Pancreas (tissue), 10 donors: ENCODE data around the gene ATP5MC2. TPM values are rescaled to one million over a fixed set of nuclear protein-coding genes. Genes with fewer than 3 reads are reported as not detected.

Experiments used
- ATAC-seq, 4 donors: fragments of 200-7000 bp; cut with Tn5 transposase; one replicate each; pipeline versions ENCODE4 v1.8.0 to v1.9.1; 2020; ENCODE audit warnings: mild to moderate bottlenecking in 4 of 4, moderate library complexity in 4 of 4
- DNase-seq, 6 donors: peaks; one replicate each; pipeline ENCODE4 v3.0.0-alpha.2; 2020
- FAIRE-seq: peaks from 2 replicates; lab custom pipeline; 2012; peaks lifted over from hg19 to GRCh38; lab: Jason Lieb, UNC
- H3K27ac ChIP-seq, 4 donors: fragments of 200-600 bp; sonication (generic); 1 replicate in 3 of 4; 2 replicates in 1 of 4; pipeline versions ENCODE4 v1.5.0 to v1.8.0; 2020
- H3K27me3 ChIP-seq, 4 donors: fragments of 200-600 bp; one replicate each; pipeline ENCODE4 v1.8.0; 2021
- H3K36me3 ChIP-seq, 3 donors: fragments of 200-600 bp; sonication (generic) in 1 of 3; one replicate each; pipeline versions ENCODE4 v1.5.0 to v1.8.0; 2020 to 2021
- H3K4me1 ChIP-seq, 3 donors: fragments of 200-600 bp; one replicate each; pipeline ENCODE4 v1.8.0; 2021
- H3K4me3 ChIP-seq, 4 donors: fragments of 200-600 bp; sonication (generic) in 2 of 4; one replicate each; pipeline versions ENCODE4 v1.5.0 to v1.8.0; 2020 to 2021
- H3K9me3 ChIP-seq, 4 donors: fragments of 200-600 bp; one replicate each; pipeline ENCODE4 v1.8.0; 2021
- WGBS, 2 donors: extraction: QIAGEN DNeasy Blood & Tissue Kit; methylation state at CpG; one replicate each; pipeline ENCODE4 v1.1.7; 2013; 5-methylcytosine and 5-hydroxymethylcytosine counted together
- intact Hi-C, 3 donors: fragments of 100-400 bp; cut with DNase I; formaldehyde crosslinking; loops; one replicate each; pipeline versions ENCODE4 v1.11.1 to v1.14.2; 2022
- polyA plus RNA-seq, 2 donors: library from polyadenylated mRNA; stranded (reverse); fragments of 200-250 nt; gene quantifications; one replicate each; pipeline ENCODE4 v1.2.3, GENCODE V29; 2013
- total RNA-seq, 6 donors: library from RNA; stranded (reverse); fragmentation: NEBNext Ultra II Directional in 4 of 6; extraction: Animal tissue kit (Norgen Biotek cat#: 25700) in 4 of 6; gene quantifications; one replicate each; pipeline versions ENCODE4 v1.2.1 to v1.2.4, GENCODE V29; 2021 to 2023
- TF ChIP-seq, protein P1 (sequence below), 4 donors: fragments of 200-600 bp; sonication (generic) in 3 of 4; IDR thresholded peaks; one replicate each; pipeline versions ENCODE4 v1.5.0 to v1.8.0; 2021; ENCODE audit warnings: antibody characterized with exemption in 4 of 4
- donor health status: healthy with polysubstance abuse.
- donor health status: DM: no; HTN: no; CAD: no; lungs with moderate emphysema.
- donor health status: DM: no; HTN: no; CAD: no.
- donor health status: control.
- donor health status: control.
- donor health status: Bipolar disorder and iron deficiency.
- donor health status: DM: yes; HTN: yes; CAD: no.
- donor health status: DM: no; HTN: no; CAD: no.
- donor health status: DM: no; HTN: no; CAD: no.
- donor health status: DM: yes; HTN: yes; CAD: no.

ATP5MC2 gene
- total and polyA plus RNA-seq, 8 donors: 134 to 350 (median 188) TPM

DNA sequence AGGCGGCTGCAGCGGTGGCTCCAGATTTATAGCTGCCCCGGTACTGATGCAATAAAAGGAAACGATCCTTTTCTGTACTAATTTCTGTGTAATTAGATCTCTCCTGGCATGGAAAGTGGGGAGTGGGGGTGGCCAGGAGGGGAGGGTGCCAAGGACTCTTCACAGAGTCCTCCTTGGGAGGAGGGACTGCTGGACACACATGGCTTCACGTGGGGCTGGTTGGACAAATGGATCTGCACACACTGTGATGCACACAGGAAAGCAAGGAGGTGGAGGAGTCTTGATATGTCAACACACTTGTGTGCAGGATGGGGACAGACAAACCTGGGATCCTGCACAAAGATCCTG lies 23.8 kb upstream of the ATP5MC2 start:
- ATAC-seq (no peak), DNase-seq (peak in 1 of 6 donors; percentile 26), FAIRE-seq (no peak)
- peaks cover 0 to 23% (median 2%) of the 10 kb centered on the region in 4 donors for H3K27me3 ChIP-seq
- 44 to 66% methylated on average over 5 of the region's 5 CpGs for WGBS, 2 donors
- TF ChIP-seq, protein P1, sequence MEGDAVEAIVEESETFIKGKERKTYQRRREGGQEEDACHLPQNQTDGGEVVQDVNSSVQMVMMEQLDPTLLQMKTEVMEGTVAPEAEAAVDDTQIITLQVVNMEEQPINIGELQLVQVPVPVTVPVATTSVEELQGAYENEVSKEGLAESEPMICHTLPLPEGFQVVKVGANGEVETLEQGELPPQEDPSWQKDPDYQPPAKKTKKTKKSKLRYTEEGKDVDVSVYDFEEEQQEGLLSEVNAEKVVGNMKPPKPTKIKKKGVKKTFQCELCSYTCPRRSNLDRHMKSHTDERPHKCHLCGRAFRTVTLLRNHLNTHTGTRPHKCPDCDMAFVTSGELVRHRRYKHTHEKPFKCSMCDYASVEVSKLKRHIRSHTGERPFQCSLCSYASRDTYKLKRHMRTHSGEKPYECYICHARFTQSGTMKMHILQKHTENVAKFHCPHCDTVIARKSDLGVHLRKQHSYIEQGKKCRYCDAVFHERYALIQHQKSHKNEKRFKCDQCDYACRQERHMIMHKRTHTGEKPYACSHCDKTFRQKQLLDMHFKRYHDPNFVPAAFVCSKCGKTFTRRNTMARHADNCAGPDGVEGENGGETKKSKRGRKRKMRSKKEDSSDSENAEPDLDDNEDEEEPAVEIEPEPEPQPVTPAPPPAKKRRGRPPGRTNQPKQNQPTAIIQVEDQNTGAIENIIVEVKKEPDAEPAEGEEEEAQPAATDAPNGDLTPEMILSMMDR (IDR thresholded peaks at IDR 0.05): no peak
- no peaks in the 10 kb centered on the region for H3K36me3 ChIP-seq
- intact Hi-C loops: loop anchor here in 1 of 3 donors (5.0 kb wide), 1 partner anchor 48 kb away; no protein-coding TSS in a partner anchor
- no peaks in the 10 kb centered on the region for H3K9me3 ChIP-seq
- H3K4me3 ChIP-seq: no peak overlapping the region
- no peak overlapping the region for H3K27ac ChIP-seq
- no peaks in the 10 kb centered on the region for H3K4me1 ChIP-seq

DNA sequence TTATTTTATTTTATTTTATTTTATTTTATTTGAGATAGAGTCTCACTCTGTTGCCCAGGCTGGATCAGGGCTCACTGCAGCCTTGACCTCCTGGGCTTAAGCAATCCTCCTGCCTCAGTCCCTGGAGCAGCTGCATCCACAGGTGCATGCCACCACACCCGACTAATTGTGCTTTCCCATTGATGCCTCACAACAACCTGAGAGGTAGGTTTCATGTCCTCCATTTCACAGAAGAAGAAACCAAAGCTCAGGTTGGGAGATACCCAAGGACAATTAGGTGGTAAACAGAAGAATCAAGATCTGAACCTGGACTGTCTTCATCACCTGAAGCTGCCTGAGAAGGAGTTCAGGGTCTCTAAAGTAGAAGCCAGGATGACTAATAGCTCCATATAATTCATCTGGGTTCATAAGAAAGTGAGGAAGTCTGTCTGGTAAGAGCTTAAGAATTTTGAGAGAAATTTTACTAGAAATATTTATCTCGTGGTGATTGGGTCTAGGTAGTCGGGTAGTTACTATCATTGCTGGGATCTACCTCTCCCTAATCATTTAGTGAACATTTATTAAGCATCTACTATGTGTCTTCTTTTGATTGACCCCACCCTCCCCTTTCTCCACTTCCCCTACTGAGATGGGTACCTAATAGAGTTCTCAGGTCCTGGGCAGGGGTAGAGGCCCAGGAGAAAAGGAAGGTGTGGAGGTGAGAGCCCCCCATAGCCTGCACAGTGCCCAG lies 23.2 kb upstream of the ATP5MC2 start:
- no peaks in the 10 kb centered on the region for H3K4me1 ChIP-seq
- H3K27ac ChIP-seq: no peak overlapping the region
- no peaks in the 10 kb centered on the region for H3K36me3 ChIP-seq
- 29 to 33% methylated on average over 3 of the region's 3 CpGs for WGBS, 2 donors
- ATAC-seq (no peak), FAIRE-seq (no peak), DNase-seq (peak in 1 of 6 donors; percentile 7)
- no peaks in the 10 kb centered on the region for H3K9me3 ChIP-seq
- TF ChIP-seq, protein P1 (IDR thresholded peaks at IDR 0.05): no peak
- H3K27me3 ChIP-seq: peaks cover 0 to 28% (median 4%) of the 10 kb centered on the region in 4 donors
- H3K4me3 ChIP-seq: no peak overlapping the region
- intact Hi-C loops: no loop called here

DNA sequence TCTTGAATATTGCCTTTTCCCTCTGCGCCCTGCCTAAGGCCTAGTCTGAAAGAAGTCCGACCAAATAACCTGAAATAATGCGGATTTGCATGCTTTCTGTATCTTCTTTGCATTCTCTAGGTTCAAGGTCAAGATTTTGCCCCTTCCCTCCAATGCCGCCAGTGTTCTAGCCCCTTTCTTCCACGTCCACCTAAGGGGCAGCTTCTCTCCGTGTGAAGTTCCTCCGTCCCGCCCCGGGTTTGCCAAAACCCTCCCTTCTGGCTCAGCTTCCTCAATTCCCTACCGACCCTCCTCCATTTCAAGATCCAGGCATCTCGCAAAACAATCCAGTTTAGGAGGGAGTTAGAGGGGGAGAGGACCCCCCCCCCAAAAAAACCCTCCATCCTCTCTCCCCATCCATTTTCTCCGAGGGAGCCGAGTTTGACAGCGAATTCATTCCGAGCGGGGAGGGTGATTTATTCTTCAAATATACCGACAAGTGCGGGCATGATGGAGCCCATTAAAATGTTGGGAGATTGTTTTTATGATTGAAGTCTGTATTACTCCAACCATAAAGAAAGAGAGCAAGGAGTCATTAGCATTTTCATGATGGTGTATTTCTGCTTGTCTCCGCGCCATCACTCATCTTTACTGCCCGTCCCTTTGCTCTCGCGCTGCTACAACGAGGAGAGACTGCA lies 20.9 kb upstream of the ATP5MC2 start:
- TF ChIP-seq, protein P1 (IDR thresholded peaks at IDR 0.05): no peak
- FAIRE-seq (no peak), ATAC-seq (no peak), DNase-seq (peak in 1 of 6 donors; percentile 42)
- no peaks in the 10 kb centered on the region for H3K36me3 ChIP-seq
- H3K27ac ChIP-seq: no peak overlapping the region
- no peaks in the 10 kb centered on the region for H3K4me1 ChIP-seq
- 33 to 40% methylated on average over 24 of the region's 24 CpGs for WGBS, 2 donors
- no peaks in the 10 kb centered on the region for H3K9me3 ChIP-seq
- peaks cover 0 to 28% (median 4%) of the 10 kb centered on the region in 4 donors for H3K27me3 ChIP-seq
- intact Hi-C loops: no loop called here
- H3K4me3 ChIP-seq: no peak overlapping the region

DNA sequence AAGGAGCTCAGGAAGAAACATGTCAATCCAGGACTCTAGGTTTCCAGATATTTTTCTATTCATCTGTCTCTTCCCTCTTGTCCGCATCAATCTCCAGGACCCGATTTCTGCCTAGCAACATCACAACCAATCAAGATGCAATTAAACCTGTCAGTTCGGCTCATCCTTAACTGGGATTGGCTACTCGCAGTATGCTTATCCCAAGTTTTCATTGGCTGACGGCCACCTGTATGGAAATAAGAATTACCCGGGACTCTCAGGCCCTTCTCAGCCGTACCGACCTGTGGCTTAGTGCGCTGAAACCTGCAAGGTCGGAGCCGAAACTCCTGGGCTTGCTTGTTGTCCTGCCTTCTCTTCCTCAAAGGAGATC lies 20.4 kb upstream of the ATP5MC2 start:
- TF ChIP-seq, protein P1 (IDR thresholded peaks at IDR 0.05): no peak
- Histone ChIP-seq H3K27ac (no peak overlapping the region), H3K27me3 (peaks cover 0 to 28% (median 4%) of the 10 kb centered on the region in 4 donors), H3K36me3 (no peaks in the 10 kb centered on the region), H3K9me3 (no peaks in the 10 kb centered on the region), H3K4me1 (no peaks in the 10 kb centered on the region), H3K4me3 (no peak overlapping the region)
- DNase-seq (peak in 5 of 6 donors; percentile 56 to 69 (median 60)), ATAC-seq (peak; percentile 91 to 96 (median 92)), FAIRE-seq (peak; percentile 87)
- 6 to 10% methylated on average over 11 of the region's 11 CpGs for WGBS, 2 donors
- intact Hi-C loops: no loop called here
